ENCODE data around the gene DPP7. TPM values are rescaled to one million over a fixed set of nuclear protein-coding genes. Genes with fewer than 3 reads are reported as not detected.
A peak's percentile ranks its signal among the peaks of the same experiment; 100 is the strongest.
"Not testable (repeated sequence)": the region's sequence is repeated elsewhere in the genome, so short reads cannot be mapped to it uniquely, and the experiment has no call there.

DPP7 gene
- total RNA-seq, 1 experiment from 2014 or later: 13.4 TPM

GRCh38 chr9:137128158-137128861, 13.8 kb upstream of the DPP7 start:
- peak; percentile 78 to 87 for DNase-seq
- no peaks in the 10 kb centered on the region for H3K36me3 ChIP-seq
- H3K9me3 ChIP-seq (replicated peaks): no peaks in the 10 kb centered on the region
- H3K27ac ChIP-seq: peak overlapping the region; percentile 42
- H3K27me3 ChIP-seq: no peaks in the 10 kb centered on the region
- peaks cover 5% of the 10 kb centered on the region; the same call in 1 of the 2 replicates for H3K4me1 ChIP-seq
- peak overlapping the region; percentile 68 for H3K4me3 ChIP-seq

- Histone ChIP-seq H3K9me3 (replicated peaks) (no peaks in the 10 kb centered on the region), H3K36me3 (no peaks in the 10 kb centered on the region), H3K4me3 (peak overlapping the region; percentile 68), H3K4me1 (peaks cover 5% of the 10 kb centered on the region; the same call in 1 of the 2 replicates), H3K27ac (peak overlapping the region; percentile 42; the same call in 1 of the 2 replicates), H3K27me3 (no peaks in the 10 kb centered on the region)
- DNase-seq: no peak
Measured at GRCh38 chr9:137127301-137128157, 13.0 kb upstream of the DPP7 start.

GRCh38 chr9:137126786-137127185, 12.3 kb upstream of the DPP7 start:
- no peaks in the 10 kb centered on the region for H3K9me3 ChIP-seq (replicated peaks)
- peaks cover 7% of the 10 kb centered on the region; the same call in 1 of the 2 replicates for H3K4me1 ChIP-seq
- H3K27me3 ChIP-seq: no peaks in the 10 kb centered on the region
- no peak for DNase-seq
- no peak overlapping the region for H3K4me3 ChIP-seq
- no peaks in the 10 kb centered on the region for H3K36me3 ChIP-seq
- no peak overlapping the region for H3K27ac ChIP-seq

GRCh38 chr9:137123952-137124462, 9.5 kb upstream of the DPP7 start:
- not testable (repeated sequence) for H3K36me3 ChIP-seq; H3K27me3 ChIP-seq; H3K9me3 ChIP-seq (replicated peaks); DNase-seq; H3K4me3 ChIP-seq; H3K27ac ChIP-seq; H3K4me1 ChIP-seq

- Histone ChIP-seq H3K27ac (no peak overlapping the region), H3K36me3 (no peaks in the 10 kb centered on the region), H3K4me1 (peaks cover 6% of the 10 kb centered on the region; the same call in 1 of the 2 replicates), H3K27me3 (no peaks in the 10 kb centered on the region), H3K4me3 (no peak overlapping the region), H3K9me3 (replicated peaks) (no peaks in the 10 kb centered on the region)
- DNase-seq: no peak
Measured at GRCh38 chr9:137123468-137123837, 8.9 kb upstream of the DPP7 start.

GRCh38 chr9:137122796-137123467, 8.4 kb upstream of the DPP7 start:
- H3K27ac ChIP-seq; H3K4me3 ChIP-seq; H3K9me3 ChIP-seq (replicated peaks); DNase-seq; H3K27me3 ChIP-seq; H3K36me3 ChIP-seq; H3K4me1 ChIP-seq: not testable (repeated sequence)

- DNase-seq; H3K27me3 ChIP-seq; H3K27ac ChIP-seq; H3K4me1 ChIP-seq; H3K9me3 ChIP-seq (replicated peaks); H3K36me3 ChIP-seq; H3K4me3 ChIP-seq: not testable (repeated sequence)
Measured at GRCh38 chr9:137121927-137122795, 7.6 kb upstream of the DPP7 start.

GRCh38 chr9:137118092-137118603, 3.6 kb upstream of the DPP7 start:
- H3K9me3 ChIP-seq (replicated peaks); H3K36me3 ChIP-seq; DNase-seq; H3K4me3 ChIP-seq; H3K4me1 ChIP-seq; H3K27ac ChIP-seq: not testable (repeated sequence)
- peaks cover 14% of the 10 kb centered on the region; the same call in 1 of the 2 replicates for H3K27me3 ChIP-seq

GRCh38 chr9:137117269-137117731, 2.8 kb upstream of the DPP7 start:
- Histone ChIP-seq H3K36me3 (no peaks in the 10 kb centered on the region), H3K4me3 (no peak overlapping the region), H3K4me1 (peaks cover 10% of the 10 kb centered on the region; the same call in 1 of the 2 replicates), H3K27ac (no peak overlapping the region), H3K27me3 (peaks cover 14% of the 10 kb centered on the region; the same call in 1 of the 2 replicates), H3K9me3 (replicated peaks) (no peaks in the 10 kb centered on the region)
- DNase-seq: no peak

GRCh38 chr9:137116728-137117127, 2.2 kb upstream of the DPP7 start:
- Histone ChIP-seq H3K36me3 (no peaks in the 10 kb centered on the region), H3K27ac (no peak overlapping the region), H3K9me3 (replicated peaks) (no peaks in the 10 kb centered on the region), H3K27me3 (peaks cover 14% of the 10 kb centered on the region; the same call in 1 of the 2 replicates), H3K4me1 (peaks cover 8% of the 10 kb centered on the region; the same call in 1 of the 2 replicates), H3K4me3 (no peak overlapping the region)
- no peak for DNase-seq

GRCh38 chr9:137116027-137116507, 1.5 kb upstream of the DPP7 start:
- DNase-seq: peak in 1 of 2 experiments; percentile 51
- Histone ChIP-seq H3K27me3 (peaks cover 14% of the 10 kb centered on the region; the same call in 1 of the 2 replicates), H3K4me1 (peaks cover 8% of the 10 kb centered on the region; the same call in 1 of the 2 replicates), H3K4me3 (no peak overlapping the region), H3K27ac (no peak overlapping the region), H3K36me3 (no peaks in the 10 kb centered on the region), H3K9me3 (replicated peaks) (no peaks in the 10 kb centered on the region)

- peak in 1 of 2 experiments; percentile 27 for DNase-seq
- Histone ChIP-seq H3K4me3 (no peak overlapping the region), H3K27ac (no peak overlapping the region), H3K9me3 (replicated peaks) (no peaks in the 10 kb centered on the region), H3K4me1 (peaks cover 8% of the 10 kb centered on the region; the same call in 1 of the 2 replicates), H3K36me3 (0 out of 2 replicates have a peak, but pooled peaks cover under 1% of the 10 kb centered on the region), H3K27me3 (peaks cover 14% of the 10 kb centered on the region; the same call in 1 of the 2 replicates)
Measured at GRCh38 chr9:137115394-137116026, 977 bp upstream of the DPP7 start.

- Histone ChIP-seq H3K4me3 (peak overlapping the region; percentile 62), H3K27ac (no peak overlapping the region), H3K4me1 (peaks cover 8% of the 10 kb centered on the region; the same call in 1 of the 2 replicates), H3K9me3 (replicated peaks) (no peaks in the 10 kb centered on the region), H3K27me3 (peaks cover 14% of the 10 kb centered on the region; the same call in 1 of the 2 replicates), H3K36me3 (peaks cover 5% of the 10 kb centered on the region; the same call in 1 of the 2 replicates)
- no peak for DNase-seq
Measured at GRCh38 chr9:137114220-137114612, 317 bp downstream of the DPP7 start.
